Measurements from ENCODE around the gene AMMECR1.
"Not testable (repeated sequence)": the region's sequence is repeated elsewhere in the genome, so short reads cannot be mapped to it uniquely, and the experiment has no call there.

The AMMECR1 gene

GRCh38 chrX:110162131-110162530, 155.8 kb downstream of the AMMECR1 start:
- no peak for DNase-seq

DNA sequence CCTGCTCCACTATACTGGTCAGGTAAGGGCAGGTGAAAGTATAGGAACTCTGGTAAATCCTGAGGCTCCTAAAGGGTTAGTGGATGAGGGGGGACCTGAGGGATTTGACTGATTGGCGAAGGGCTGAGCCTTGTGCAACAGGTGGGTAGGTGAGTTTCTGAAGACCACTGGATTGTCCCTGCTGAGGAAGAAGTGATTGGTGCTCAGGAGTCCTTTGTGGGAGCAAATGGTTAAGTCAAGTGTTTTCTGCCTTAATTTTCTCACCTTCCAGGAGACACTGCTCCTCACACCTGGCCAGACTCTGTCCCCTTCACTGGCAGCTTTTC, 156.6 kb downstream of the AMMECR1 start:
- DNase-seq = no peak

DNA sequence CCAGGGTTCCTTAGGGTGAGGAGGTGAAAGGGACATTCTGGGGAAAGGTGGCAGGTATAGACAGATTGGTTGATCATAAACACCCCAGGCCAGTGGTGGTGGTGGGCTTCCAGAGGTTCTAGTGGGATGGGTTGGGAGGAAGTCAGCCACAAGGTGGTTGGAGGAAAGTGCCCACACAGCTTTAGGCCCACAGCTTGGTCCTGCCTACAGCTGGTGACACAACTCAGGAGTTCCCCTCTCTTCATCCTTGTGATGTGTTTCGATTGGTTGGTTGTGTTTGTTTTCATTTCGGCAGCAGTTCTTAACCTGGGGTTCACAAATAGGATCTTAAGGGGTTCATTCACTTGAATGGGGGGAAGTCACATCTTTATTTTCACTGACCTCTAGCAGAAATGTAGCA, 158.0 kb downstream of the AMMECR1 start:
- DNase-seq = no peak

- peak; percentile 8 for DNase-seq
Observed at GRCh38 chrX:110159235-110159634, 158.7 kb downstream of the AMMECR1 start.

DNA sequence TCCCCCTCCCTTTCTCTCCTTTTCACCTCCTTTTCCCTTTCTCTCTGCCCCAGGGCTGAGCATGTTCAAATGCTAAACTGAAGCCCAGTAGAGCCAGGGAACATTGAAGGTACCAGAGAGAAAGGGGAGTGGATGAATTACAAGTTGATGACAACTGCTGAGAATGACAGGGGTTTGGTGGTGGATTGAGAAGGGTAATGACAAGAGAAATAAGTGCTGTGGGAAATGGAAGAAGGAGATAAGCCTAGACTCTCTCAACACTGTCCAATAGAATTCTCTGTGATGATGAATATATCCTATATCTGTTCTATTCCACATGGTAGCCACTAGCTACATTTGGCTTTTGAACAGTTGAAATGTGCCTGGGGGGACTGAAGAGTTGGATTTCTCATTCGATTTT, 160.4 kb downstream of the AMMECR1 start:
- DNase-seq = no peak

- DNase-seq = peak; percentile 27
Observed at GRCh38 chrX:110156167-110156754, 161.6 kb downstream of the AMMECR1 start.

DNA sequence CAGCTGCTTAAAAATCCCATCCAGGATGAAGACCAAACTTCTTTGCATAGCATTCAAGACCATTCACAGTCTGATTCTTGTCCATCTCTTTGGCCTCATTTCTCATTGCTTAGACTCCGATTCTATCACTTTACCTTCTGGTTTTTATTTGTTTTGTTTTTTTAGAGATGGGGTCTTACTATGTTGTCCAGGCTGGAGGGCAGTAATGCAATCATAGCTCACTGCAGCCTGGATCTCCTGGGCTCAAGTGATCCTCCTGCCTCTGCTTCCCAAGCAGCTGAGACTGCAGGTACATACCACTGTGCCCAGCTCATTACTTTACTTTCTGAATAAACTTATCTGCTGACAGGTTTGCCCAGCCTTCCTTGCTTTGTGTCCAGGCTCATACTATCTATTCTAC, 162.1 kb downstream of the AMMECR1 start:
- DNase-seq = no peak

DNA sequence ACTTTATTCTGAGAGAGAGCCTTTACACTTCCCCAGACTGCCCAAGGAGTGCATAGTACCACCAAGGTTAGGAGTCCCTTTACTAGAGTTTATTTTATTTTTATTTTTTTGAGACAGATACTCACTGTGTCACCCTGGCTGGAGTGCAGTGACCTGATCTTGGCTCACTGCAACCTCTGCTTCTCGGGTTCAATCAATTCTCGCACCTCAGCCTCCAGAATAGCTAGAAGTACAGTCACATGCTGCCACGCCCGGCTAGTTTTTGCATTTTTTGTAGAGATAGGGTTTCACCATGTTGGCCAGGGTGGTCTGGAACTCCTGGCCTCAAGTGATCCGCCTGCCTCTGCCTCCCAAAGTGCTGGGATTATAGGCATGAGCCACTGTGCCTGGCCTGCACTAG, 163.6 kb downstream of the AMMECR1 start:
- not testable (repeated sequence) for DNase-seq

- no peak for DNase-seq
Observed at GRCh38 chrX:110153896-110154295, 164.0 kb downstream of the AMMECR1 start.

DNA sequence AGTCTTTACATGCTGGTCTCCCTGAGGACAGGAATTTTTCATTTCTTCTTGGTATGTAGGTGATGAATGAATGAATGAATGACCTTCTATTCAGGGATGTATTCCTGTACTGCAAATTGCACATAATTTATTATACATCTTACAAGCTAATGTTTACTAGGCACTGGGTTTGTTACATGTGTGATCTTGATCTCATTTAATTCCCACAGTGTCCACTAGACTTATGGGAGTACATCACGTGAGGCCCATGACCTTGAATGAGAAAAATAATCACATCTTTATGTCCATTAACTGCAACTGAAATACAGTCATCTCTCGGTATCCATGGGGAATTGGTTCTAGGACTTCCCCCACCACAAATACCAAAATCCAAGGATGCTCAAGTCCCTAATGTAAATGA, 164.6 kb downstream of the AMMECR1 start:
- no peak for DNase-seq

GRCh38 chrX:110146521-110146920, 171.4 kb downstream of the AMMECR1 start:
- peak; percentile 62 for DNase-seq

- peak; percentile 38 for DNase-seq
Observed at GRCh38 chrX:110145854-110146253, 172.0 kb downstream of the AMMECR1 start.

DNA sequence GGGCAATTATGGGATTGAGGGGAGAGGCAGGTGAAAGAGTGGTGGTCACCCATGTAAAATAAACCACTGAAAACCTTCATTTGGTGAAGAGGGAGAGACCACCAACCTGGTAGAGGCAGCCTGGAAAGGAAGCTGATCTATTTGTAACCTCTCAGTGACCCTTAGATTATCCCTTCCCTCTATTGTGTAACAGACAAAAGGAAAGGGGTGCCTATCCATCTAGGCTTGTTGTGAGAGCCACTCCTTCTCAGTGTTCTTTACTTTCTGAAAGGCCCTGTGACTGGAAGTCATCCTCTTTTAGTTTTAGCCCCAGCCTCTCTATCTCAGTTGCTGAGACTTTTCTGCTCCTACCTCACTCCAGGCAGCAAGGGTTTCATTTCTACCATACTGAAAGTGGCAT, 172.6 kb downstream of the AMMECR1 start:
- no peak for DNase-seq
